IPS-NIHi7 (cell line): ENCODE results near the gene RBM12.

Source experiments
- DNase-seq: peaks from one replicate; pipeline ENCODE4 v3.0.0; 2012; ENCODE audit warnings: mixed read lengths; ENCODE audit errors: extremely low spot score

The RBM12 gene

GRCh38 chr20:35600176-35600992, 64.3 kb downstream of the RBM12 start:
- no peak for DNase-seq

DNA sequence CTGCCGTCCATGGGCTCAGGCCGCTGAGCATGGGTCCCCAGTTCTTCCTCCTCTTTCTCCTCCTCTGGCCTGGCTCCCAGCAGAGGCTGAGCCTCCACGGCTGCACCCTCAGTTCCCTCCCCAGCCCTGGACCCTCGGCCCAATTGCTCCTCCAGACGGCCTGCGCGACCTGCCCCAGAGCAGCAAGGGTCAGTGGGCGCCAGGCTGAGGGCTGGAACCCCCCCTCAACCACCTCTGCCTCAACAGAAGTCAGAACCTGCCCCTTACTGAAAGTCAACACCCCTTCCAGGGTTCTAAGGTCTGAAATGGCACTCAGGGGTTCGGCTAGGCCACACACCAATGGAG, 65.0 kb downstream of the RBM12 start:
- no peak for DNase-seq
